Esophagus squamous epithelium (tissue), 4 donors: ENCODE data around the gene LGR6.

Experiments used
- CTCF ChIP-seq, 6 experiments: fragments of 450-650 bp in 4 of 6; fragments of 200-600 bp in 2 of 6; sonication (generic) in 2 of 6; IDR thresholded peaks; one replicate each; pipeline ENCODE4 v1.5.1; 2016 to 2019; ENCODE audit warnings: antibody characterized with exemption in 6 of 6, mild to moderate bottlenecking in 4 of 6, moderate library complexity in 4 of 6
- POLR2A ChIP-seq, 4 donors: fragments of 450-650 bp; IDR thresholded peaks; one replicate each; pipeline ENCODE4 v1.6.1; 2017; ENCODE audit warnings: antibody characterized with exemption in 4 of 4, mild to moderate bottlenecking in 4 of 4, moderate library complexity in 3 of 4

DNA sequence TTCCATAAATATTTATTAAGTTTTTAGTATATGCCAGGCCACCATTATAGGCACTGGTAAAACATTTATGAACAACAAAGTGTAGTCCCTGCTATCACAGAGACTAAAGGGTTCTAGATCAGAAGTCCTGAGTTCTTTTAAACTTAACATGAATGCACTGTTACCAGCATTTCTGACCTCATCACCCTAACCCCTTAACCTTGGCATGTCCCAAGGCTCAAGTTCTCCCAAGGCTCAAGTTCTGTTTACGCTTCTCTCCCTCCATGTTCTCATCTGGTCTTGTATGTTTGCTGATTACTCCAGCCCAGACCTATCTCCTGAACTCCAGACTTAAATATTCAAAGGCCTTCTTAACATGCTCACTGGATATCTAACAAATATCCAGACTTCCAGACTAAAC is 93.6 kb downstream of the LGR6 start:
- no peak for TF ChIP-seq POLR2A (IDR thresholded peaks at IDR 0.05)
- TF ChIP-seq CTCF (IDR thresholded peaks at IDR 0.05): no peak
